T-helper 2 cell treated with Interferon-gamma antibody and Interleukin-4, amounts not matched to agents 100 ng/mL and 5 ng/mL, for 36 hours (primary cell): ENCODE data around the gene SH3PXD2A. TPM values are rescaled to one million over a fixed set of nuclear protein-coding genes. Genes with fewer than 3 reads are reported as not detected.

Experiments used
- intact Hi-C: fragments of 100-400 bp; cut with micrococcal nuclease; formaldehyde crosslinking; loops from one replicate; pipeline ENCODE4 v1.15.1; 2023
- total RNA-seq: library from RNA; stranded (reverse); gene quantifications from 2 replicates; pipeline ENCODE4 v1.2.3, GENCODE V29; 2022

SH3PXD2A gene
- total RNA-seq, 1 donor from 2014 or later = 11.1 TPM

DNA sequence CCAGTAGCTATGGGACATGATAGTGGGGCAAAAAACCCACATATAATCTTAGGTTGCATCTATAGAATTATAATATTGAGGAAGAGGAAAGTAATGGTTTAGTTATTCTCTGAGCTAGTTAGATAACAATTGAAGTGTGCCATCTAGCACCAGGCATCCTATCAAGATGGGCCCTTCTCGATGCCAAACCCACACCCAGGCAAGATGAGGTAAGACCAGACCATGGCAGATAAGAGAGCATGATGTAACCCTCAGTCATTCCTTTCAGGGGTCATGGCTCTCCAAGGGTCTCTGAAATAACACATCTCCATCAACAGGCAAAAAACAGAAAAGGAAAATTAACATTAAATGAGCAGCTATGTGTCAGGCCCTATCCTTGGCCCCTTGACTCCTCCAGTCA is 128.7 kb downstream of the SH3PXD2A start:
- intact Hi-C loops = no loop called here

DNA sequence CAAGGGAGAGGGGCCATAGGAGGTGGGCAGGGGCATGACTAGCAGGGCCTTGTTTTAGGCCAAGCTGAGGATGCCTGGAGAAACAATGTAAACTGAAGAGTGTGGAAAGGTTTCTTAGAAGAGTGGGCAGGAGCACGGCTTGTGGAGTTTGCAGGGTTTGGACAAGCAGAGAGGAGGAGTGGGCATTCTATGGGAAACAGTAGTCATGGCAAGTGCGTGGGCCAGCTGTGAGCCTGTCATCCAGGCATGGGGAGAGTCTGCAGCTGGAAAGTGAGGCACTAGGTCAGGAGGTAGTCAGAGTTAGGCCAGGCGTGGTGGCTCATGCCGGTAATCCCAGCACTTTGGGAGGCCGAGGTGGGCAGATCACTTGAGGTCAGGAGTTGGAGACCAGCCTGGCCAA is 130.1 kb downstream of the SH3PXD2A start:
- intact Hi-C loops = no loop called here

- intact Hi-C loops = no loop called here
Observed at GRCh38 chr10:103724771-103725170, 130.6 kb downstream of the SH3PXD2A start.

DNA sequence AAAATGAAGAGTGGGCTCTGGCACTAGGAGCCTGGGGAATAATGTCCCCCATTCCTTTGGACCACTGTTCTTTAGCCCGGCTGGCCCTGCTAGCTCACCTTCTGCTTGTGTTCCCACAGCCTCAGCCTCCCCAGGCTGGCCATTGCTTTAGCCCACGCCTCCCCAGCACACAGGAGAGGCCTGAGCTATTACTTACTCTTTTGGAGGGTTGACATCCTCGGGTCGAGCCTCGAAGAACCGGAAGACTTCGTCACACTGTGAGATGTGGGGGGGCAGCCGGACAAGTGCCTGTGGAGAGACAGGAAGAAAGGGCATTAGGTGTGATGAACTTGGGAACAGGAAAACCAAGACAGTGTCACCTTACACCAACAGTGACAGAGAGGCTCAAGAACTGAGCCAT is 131.3 kb downstream of the SH3PXD2A start:
- intact Hi-C loops = no loop called here

DNA sequence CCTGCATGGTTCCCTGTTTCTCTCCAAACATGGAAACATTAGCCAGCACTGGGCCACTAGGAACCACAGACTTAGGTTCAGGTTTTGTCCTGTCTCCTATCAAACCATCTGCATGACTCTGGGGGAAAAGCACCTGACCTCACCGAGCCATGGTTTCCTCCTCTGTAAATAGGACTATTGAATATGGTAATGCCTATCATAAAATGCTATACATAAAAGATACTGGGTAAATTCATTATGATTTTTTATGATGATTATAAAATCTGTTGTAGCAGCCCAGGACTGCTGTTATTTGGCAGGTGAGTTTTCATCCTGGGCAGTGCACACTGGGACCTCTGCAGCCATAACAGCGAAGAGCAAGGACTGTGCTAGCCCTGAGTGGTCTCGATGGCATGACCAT is 131.8 kb downstream of the SH3PXD2A start:
- intact Hi-C loops = no loop called here

DNA sequence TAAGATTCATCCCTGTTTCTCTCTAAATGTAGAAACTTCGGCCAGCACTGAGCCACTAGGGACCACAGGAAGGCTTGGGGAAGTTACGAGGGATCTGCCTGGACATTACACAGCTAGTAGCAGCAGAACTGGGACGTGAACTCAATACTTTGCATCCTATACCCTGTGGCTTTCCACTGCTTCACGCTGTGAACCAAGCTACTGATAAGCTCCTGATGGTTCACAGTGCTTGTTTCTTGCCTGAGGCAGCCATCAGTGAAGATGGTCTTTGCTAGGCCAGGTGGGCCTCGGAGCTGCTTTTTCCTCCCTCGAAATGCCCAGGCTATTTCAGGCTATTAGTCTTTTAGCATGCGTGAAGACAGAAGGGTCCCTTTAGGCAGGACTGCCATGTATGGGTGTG is 132.7 kb downstream of the SH3PXD2A start:
- intact Hi-C loops = no loop called here

GRCh38 chr10:103720964-103721335 is 134.4 kb downstream of the SH3PXD2A start:
- intact Hi-C loops = no loop called here

DNA sequence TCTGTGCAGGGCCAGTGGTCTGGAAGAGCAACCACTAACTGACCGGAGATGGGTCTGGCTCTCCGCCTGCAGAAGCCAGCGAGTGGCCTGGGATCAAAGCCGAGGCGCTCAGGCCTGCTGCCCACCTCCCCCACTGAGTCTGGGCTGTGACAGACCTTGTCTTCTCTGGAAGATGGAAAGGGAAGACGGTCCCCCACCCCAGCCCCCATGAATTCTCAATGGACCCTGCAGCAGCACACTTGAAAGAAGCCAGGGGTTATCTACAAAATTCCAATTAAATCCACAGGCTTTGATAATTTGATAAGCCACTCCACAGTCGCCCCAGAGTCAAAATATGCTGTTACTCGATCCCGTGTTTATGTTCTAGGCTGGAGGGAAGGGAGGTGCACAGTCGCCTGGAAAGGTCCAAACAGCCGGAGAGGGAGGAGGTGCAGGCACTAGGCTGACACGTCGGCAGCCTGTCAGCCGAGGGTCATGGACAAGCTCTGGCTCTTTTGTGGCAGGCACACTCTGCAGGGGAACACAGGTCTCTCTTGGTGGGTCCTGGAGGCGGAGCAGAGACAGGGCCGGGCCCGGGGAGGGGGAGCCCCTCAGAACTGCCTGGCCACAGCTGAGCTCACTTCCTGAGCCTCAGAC is 134.9 kb downstream of the SH3PXD2A start:
- intact Hi-C loops = no loop called here

GRCh38 chr10:103719036-103719435 is 136.3 kb downstream of the SH3PXD2A start:
- intact Hi-C loops = no loop called here

DNA sequence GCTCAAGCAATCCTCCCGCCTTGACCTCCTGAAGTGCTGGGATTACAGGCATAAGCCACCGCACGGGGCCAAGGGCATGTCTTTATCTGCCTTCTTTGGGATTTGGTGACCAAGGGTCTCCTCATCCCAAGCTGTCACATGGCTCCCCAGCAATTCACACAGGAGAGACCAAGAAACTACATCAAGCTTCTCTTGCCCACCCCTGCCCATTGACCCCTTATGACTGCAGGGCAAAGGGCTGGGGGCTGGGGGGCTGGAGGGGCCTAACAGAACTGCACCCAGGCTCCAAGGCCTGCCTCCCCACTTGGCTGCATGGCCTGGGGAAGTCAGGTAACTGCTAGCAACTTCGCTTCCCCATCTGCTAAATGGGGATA is 137.1 kb downstream of the SH3PXD2A start:
- intact Hi-C loops = no loop called here

- intact Hi-C loops = no loop called here
Observed at GRCh38 chr10:103717341-103718246, 137.8 kb downstream of the SH3PXD2A start.

DNA sequence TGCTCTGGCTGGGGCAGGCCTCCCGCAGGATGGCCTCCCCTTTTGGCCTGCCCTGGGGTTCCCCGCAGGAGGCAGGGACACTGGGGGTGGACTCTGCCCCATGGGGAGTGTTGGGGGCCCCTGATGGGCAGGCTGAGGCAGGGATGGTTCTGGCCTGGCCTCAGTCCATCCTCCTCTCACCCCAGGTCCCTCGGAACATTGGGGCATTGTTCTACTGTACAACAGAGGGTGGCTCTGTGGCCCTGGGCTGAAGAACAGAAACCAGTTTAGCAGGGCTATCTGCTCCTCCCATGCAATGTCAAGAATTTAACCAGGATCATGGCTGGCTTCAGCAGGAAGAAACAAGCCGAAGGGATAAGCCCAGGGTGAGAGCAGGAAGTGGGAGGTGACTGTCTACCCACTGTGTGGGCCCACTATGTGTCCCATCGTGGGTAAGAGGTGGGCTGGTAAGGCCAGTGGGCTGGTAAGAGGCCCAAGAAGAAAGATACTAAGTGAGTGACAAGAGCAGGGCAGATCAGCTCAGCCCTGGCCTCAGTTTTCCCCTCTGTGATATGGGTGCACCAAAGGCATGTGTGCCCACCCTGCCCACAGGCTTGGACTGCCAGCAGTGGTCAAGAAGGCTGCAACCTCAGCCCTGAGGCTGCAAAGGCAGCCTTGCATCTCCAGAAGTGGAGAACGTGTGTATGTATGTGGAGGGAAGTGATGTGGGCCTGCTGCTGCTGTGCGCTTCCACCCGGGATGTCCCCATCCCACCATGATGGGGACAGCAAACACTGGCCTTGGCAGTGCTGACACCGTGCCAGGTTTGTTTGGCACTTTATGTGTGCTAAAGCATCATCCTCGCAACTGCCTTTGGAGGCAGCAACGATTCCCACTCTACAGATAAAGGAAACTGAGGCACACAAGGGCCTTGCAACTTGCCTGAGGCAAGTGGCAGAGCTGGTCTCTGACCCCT is 138.9 kb downstream of the SH3PXD2A start:
- intact Hi-C loops = no loop called here

DNA sequence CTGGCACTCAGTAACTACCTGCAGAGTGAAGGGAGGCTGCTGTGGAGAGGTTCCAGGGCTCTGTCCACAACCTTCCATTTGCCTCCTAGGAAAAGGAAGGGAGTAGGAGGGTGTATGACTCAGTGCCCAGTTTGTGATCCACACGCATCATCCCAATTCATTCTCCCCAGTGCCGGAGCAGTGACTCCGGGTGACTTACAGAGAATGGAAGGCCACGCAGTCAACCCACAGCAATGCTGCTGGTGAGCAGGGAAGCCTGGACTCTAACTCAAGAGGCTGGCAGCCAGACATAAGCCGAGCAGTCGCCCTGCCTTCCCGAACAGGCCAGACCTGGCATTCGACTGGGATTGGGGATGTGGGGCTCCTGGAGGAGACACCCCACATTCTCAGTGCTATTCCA is 139.9 kb downstream of the SH3PXD2A start:
- intact Hi-C loops = no loop called here

- intact Hi-C loops = loop anchor here (5.0 kb wide), 1 partner anchor 88 kb away; no protein-coding TSS in a partner anchor
Observed at GRCh38 chr10:103714232-103714891, 141.0 kb downstream of the SH3PXD2A start.

DNA sequence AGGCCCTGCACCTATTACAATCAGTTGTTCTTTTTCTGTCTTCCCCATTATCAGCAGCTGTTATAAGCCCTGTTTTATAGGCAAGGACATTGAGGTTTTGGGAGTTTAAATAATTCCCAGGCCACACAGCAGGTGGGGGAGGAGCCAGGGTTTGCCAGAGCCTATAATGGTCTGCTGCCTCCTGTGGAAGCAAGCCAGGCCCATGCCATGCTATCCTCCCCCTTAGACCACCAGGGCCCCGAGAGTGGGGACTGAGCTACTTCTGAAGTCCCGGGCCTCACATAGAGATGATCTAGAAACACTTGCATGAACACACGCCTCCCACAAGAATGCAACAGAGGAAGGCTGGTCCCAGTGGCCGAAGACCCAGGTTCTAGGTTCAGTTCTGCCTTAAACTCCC is 141.7 kb downstream of the SH3PXD2A start:
- intact Hi-C loops = loop anchor here (1.0 to 5.0 kb wide), 3 partner anchors 89 to 171 kb away; no protein-coding TSS in a partner anchor

DNA sequence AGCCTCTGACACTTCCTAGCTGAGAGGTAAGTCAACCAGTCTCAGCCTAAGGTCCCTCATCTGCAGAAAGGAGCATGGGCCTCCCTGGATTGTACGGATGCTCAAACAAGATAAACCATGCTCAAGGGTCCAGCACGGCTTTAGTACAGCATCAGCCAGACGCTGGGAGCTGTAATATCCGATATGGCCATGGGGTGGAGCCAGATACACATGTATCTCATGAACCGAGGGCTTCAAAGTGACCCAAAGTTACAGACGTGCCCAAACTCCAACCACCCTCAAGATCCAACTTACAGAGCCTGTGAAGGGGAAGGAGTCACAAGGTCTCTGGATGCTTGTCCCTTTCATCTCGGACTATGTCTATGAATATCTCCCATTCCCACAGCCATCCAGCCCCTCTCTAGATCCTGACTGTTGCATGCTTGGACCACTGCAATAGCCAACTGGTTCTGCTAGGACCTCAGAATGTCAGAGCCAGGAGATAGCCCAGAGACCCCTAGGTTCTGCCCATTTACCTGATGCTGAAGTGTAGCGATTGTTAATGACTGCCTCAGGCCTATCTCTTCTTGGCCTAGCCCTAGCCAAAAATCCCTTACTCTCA is 142.4 kb downstream of the SH3PXD2A start:
- intact Hi-C loops = loop anchor here (1.0 to 5.0 kb wide), 3 partner anchors 89 to 171 kb away; no protein-coding TSS in a partner anchor

DNA sequence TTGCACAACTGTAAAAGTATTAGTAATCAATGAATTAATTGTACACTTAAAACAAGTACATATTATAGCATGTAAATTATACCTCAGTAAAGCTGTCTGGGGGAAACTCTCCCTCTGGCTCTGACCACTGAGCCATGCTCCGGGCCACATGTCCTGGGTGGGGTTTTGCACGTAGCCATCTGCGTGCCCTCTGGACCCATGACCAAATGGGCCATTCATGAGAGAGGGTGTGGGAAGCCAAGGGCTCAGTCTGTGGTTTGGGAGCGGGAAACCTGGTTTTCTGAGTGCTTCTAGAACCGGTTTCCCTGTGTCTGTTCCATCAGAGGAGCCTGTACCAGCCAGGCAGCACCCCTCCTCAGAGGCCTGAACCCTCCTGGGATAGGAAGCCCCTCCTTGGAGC is 143.2 kb downstream of the SH3PXD2A start:
- intact Hi-C loops = loop anchor here (5.0 kb wide), 1 partner anchor 90 kb away; no protein-coding TSS in a partner anchor

GRCh38 chr10:103711351-103711994 is 143.9 kb downstream of the SH3PXD2A start:
- intact Hi-C loops = loop anchor here (5.0 kb wide), 1 partner anchor 91 kb away; no protein-coding TSS in a partner anchor

DNA sequence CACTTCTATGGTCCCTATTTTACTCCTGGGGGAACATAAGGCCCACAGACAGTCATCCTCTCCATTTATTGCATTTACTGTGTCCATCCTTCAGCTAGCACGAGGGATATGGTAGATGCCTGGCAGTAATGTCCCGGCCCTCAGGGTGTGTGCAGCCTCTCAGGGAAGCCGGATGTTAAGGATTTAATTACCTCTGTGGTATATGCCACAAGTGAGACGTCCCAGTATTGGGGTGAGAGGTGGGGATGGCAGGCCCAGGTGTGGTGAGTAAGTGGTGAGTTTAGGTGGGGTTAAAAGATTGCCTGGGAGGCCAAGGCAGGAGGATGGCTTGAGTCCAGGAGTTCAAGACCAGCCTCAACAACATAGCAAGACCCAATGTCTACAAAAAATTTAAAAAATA is 144.9 kb downstream of the SH3PXD2A start:
- intact Hi-C loops = loop anchor here (5.0 kb wide), 1 partner anchor 92 kb away; no protein-coding TSS in a partner anchor
